ENCODE results near the gene EMC7. TPM values are rescaled to one million over a fixed set of nuclear protein-coding genes. Genes with fewer than 3 reads are reported as not detected.

Gene EMC7
- total and polyA plus RNA-seq, 2 of the 13 experiments (the other 11 are each of a cell fraction or from before 2014, with no cell fraction given): 46.8 to 113 TPM

GRCh38 chr15:34038023-34038870 is 63.4 kb downstream of the EMC7 start (continued):
- TF ChIP-seq PRDM15 (CRISPR knock-in tag; IDR thresholded peaks at IDR 0.05) (0 out of 2 replicates have a peak, but pooled peaks have one; percentile 16), CENPBD1 (CRISPR knock-in tag; IDR thresholded peaks at IDR 0.05; ENCODE audit: borderline replicate concordance, low read depth) (no peak; the same call in 1 of the 2 replicates), SRSF4 (IDR thresholded peaks at IDR 0.05; ENCODE audit: low read depth, low read length, poor library complexity, severe bottlenecking) (no peak), SKI (IDR thresholded peaks at IDR 0.05; ENCODE audit: partially characterized antibody) (peak; percentile 68), TFDP2 (CRISPR knock-in tag; IDR thresholded peaks at IDR 0.05) (no peak; the same call in 1 of the 2 replicates), ZNF639 (CRISPR knock-in tag; conservative IDR thresholded peaks at IDR 0.05) (no peak; the same call in 1 of the 2 replicates), ZNF282 (IDR thresholded peaks at IDR 0.05; ENCODE audit: partially characterized antibody) (no peak), ZNF564 (CRISPR knock-in tag; IDR thresholded peaks at IDR 0.05) (no peak), PTBP1 (IDR thresholded peaks at IDR 0.05; ENCODE audit: low read depth, low read length, poor library complexity, severe bottlenecking) (no peak), ZNF607 (CRISPR knock-in tag; IDR thresholded peaks at IDR 0.05; ENCODE audit: borderline replicate concordance) (peak; percentile 51; the same call in 1 of the 2 replicates), ZNF709 (CRISPR knock-in tag; IDR thresholded peaks at IDR 0.05) (0 out of 2 replicates have a peak, but pooled peaks have one; percentile 54), MAF1 (CRISPR knock-in tag; IDR thresholded peaks at IDR 0.05; ENCODE audit: borderline replicate concordance) (no peak), ASH2L (IDR thresholded peaks at IDR 0.05; ENCODE audit: insufficient read length, low read depth, low read length) (peak; percentile 82), JARID2 (CRISPR knock-in tag; IDR thresholded peaks at IDR 0.05; ENCODE audit: insufficient replicate concordance) (no peak), THYN1 (CRISPR knock-in tag; IDR thresholded peaks at IDR 0.05; ENCODE audit: borderline replicate concordance, low read depth) (no peak), MTF2 (CRISPR knock-in tag; IDR thresholded peaks at IDR 0.05; ENCODE audit: borderline replicate concordance) (no peak; the same call in 1 of the 2 replicates), SMARCE1 (IDR thresholded peaks at IDR 0.05; ENCODE audit: borderline replicate concordance) (no peak)

Measured in HepG2 (cell line).